Lower lobe of right lung (tissue), 2 donors: Measurements from ENCODE around the gene FAM237A. TPM values are rescaled to one million over a fixed set of nuclear protein-coding genes. Genes with fewer than 3 reads are reported as not detected.

Experiments used
- ATAC-seq, 2 donors: fragments of 200-7000 bp; cut with Tn5 transposase; one replicate each; pipeline ENCODE4 v1.9.1; 2020 to 2022; ENCODE audit warnings: mild to moderate bottlenecking in 2 of 2, moderate library complexity in 2 of 2
- DNase-seq: peaks from one replicate; pipeline ENCODE4 v3.0.0-alpha.2; 2020
- H3K27ac ChIP-seq: fragments of 200-600 bp; one replicate; pipeline ENCODE4 v1.8.0; 2022
- H3K27me3 ChIP-seq: fragments of 200-600 bp; one replicate; pipeline ENCODE4 v1.8.0; 2022; ENCODE audit warnings: low read depth
- H3K36me3 ChIP-seq: fragments of 200-600 bp; one replicate; pipeline ENCODE4 v1.8.0; 2022; ENCODE audit warnings: mild to moderate bottlenecking
- H3K4me1 ChIP-seq: fragments of 200-600 bp; one replicate; pipeline ENCODE4 v1.8.0; 2022
- H3K4me3 ChIP-seq: fragments of 200-600 bp; one replicate; pipeline ENCODE4 v1.8.0; 2022; ENCODE audit warnings: mild to moderate bottlenecking
- H3K9me3 ChIP-seq: fragments of 200-600 bp; one replicate; pipeline ENCODE4 v1.8.0; 2022
- intact Hi-C: fragments of 100-400 bp; cut with DNase I; formaldehyde crosslinking; loops from one replicate; pipeline ENCODE4 v1.11.0; 2022
- total RNA-seq: library from RNA; stranded (reverse); fragmentation: NEBNext Ultra II Directional; extraction: Animal tissue kit (Norgen Biotek cat#: 25700); gene quantifications from one replicate; pipeline ENCODE4 v1.2.1, GENCODE V29; 2021
- TF ChIP-seq, protein P1 (sequence below): fragments of 200-600 bp; IDR thresholded peaks from one replicate; pipeline ENCODE4 v1.8.0; 2022; ENCODE audit warnings: antibody characterized with exemption, mild to moderate bottlenecking
- donor health status: DM: no; HTN: yes; CAD: no; lungs with severe emphysema.

Gene FAM237A
- total RNA-seq, 1 donor from 2014 or later, result not detected

DNA sequence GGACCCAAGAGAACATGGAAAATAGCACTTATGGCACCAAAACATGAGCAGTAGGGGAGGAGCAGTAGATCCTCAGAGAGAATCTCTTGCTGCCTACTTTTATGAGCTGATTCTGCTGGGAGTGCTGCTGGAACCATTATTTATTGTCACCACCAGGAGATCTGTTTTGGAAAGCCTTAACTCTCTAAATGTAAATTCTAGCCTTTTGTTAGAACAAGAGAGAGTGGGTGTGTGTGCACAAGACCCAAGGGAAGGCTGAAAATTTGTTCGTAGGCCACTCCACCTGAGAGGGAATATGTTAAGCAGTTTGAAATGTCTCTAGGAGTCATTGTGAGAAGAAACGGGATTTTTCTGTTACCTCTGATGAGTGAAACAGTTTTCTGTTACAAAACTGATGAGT is 16.2 kb upstream of the FAM237A start:
- Histone ChIP-seq H3K9me3 (no peaks in the 10 kb centered on the region), H3K27ac (no peak overlapping the region), H3K4me3 (no peak overlapping the region), H3K36me3 (no peaks in the 10 kb centered on the region), H3K4me1 (no peaks in the 10 kb centered on the region), H3K27me3 (no peaks in the 10 kb centered on the region)
- ATAC-seq (no peak), DNase-seq (no peak)
- TF ChIP-seq, protein P1, sequence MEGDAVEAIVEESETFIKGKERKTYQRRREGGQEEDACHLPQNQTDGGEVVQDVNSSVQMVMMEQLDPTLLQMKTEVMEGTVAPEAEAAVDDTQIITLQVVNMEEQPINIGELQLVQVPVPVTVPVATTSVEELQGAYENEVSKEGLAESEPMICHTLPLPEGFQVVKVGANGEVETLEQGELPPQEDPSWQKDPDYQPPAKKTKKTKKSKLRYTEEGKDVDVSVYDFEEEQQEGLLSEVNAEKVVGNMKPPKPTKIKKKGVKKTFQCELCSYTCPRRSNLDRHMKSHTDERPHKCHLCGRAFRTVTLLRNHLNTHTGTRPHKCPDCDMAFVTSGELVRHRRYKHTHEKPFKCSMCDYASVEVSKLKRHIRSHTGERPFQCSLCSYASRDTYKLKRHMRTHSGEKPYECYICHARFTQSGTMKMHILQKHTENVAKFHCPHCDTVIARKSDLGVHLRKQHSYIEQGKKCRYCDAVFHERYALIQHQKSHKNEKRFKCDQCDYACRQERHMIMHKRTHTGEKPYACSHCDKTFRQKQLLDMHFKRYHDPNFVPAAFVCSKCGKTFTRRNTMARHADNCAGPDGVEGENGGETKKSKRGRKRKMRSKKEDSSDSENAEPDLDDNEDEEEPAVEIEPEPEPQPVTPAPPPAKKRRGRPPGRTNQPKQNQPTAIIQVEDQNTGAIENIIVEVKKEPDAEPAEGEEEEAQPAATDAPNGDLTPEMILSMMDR, result no peak
- intact Hi-C loops, result no loop called here

DNA sequence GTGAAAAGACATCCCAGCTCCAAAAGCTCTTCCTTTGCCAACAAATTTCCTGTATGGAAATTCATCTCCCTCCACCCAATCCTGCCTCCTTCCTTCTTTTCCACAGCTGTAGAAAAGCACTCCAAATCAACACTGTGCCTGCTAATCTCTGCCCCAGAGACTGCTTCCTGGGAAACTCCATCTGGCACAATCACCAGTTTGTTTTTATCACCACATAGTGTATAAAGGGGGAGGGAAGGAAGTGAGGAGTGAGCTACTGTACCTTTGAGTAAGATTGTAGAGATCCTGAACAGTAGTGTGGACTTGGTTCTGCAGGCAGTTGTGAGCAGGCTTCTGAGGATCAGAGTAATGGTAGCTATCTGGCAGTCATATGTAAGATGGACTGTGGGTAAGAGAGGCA is 14.7 kb upstream of the FAM237A start:
- Histone ChIP-seq H3K9me3 (no peaks in the 10 kb centered on the region), H3K36me3 (no peaks in the 10 kb centered on the region), H3K4me1 (no peaks in the 10 kb centered on the region), H3K4me3 (no peak overlapping the region), H3K27me3 (no peaks in the 10 kb centered on the region), H3K27ac (no peak overlapping the region)
- TF ChIP-seq, protein P1, result no peak
- no peak for ATAC-seq
- no peak for DNase-seq
- intact Hi-C loops, result no loop called here

DNA sequence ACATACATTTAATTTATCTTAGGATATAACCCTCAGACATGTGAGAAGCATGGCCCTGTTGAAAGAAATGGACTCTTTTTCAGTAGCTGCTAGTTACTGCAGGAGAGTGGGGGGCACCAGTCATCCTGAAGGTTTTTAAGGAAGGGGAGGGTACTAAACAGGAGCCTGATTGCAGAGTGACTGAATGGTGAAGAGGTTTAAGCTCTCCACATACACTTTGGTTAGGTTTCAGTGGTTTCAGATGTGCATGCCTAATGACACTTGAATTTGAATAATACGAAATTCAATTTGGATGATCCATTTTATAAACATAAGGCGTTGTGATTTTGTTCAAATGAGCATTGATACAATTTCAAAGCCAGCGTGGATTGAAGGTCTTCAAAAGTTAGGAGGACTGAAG is 10.9 kb upstream of the FAM237A start:
- no peak overlapping the region for H3K27ac ChIP-seq
- ATAC-seq (no peak), DNase-seq (no peak)
- H3K36me3 ChIP-seq, result no peaks in the 10 kb centered on the region
- no peaks in the 10 kb centered on the region for H3K4me1 ChIP-seq
- intact Hi-C loops, result no loop called here
- no peaks in the 10 kb centered on the region for H3K9me3 ChIP-seq
- no peaks in the 10 kb centered on the region for H3K27me3 ChIP-seq
- H3K4me3 ChIP-seq, result no peak overlapping the region
- TF ChIP-seq, protein P1, result no peak

DNA sequence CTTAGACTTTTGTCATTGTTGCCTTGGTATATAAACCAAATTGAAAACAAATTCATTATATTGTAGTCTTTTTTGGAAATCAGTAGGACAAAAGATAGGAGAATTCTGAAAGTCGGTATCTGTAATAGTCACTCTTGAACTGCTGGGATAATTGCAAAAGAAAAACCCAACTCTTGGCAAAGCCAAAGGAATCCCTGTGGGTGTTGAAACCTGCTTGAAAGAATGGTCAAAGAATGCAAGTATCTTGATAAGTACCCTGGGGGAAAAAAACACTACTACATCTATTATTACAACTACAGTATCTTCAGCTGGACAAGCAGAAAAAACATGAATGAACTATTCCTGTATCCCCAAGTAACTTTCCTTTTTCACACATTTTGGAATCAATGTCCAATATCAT is 7.3 kb upstream of the FAM237A start:
- H3K27me3 ChIP-seq, result peaks cover 6% of the 10 kb centered on the region
- no peaks in the 10 kb centered on the region for H3K4me1 ChIP-seq
- TF ChIP-seq, protein P1, result no peak

DNA sequence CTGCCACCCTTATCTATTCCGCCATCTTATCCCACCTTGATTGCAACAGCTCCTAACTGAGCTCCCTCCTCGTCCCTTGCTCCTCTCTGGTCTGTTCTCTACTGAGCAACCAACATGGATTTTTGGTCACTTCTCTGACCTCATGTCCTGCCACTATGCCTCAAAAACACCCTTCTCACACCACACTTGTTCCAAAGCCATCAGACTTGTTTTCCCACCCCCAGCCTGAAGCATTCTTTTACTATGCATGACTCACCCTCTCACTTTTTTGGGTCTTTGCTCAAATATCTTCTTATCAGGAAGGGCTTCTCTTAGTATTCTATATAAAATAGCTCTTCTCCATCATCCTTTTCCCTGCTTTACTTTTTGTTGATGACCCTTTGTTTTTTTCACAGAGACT is 2.7 kb upstream of the FAM237A start:
- Histone ChIP-seq H3K27ac (no peak overlapping the region), H3K27me3 (peaks cover 35% of the 10 kb centered on the region), H3K9me3 (no peaks in the 10 kb centered on the region), H3K4me3 (no peak overlapping the region), H3K36me3 (no peaks in the 10 kb centered on the region), H3K4me1 (no peaks in the 10 kb centered on the region)
- DNase-seq, result no peak
- TF ChIP-seq, protein P1, result no peak
- no peak for ATAC-seq
- intact Hi-C loops, result no loop called here

More for the DNA sequence above, 7.3 kb upstream of the FAM237A start:
- H3K4me3 ChIP-seq, result no peak overlapping the region
- H3K36me3 ChIP-seq, result no peaks in the 10 kb centered on the region
- no peak overlapping the region for H3K27ac ChIP-seq
- intact Hi-C loops, result no loop called here
- ATAC-seq (no peak), DNase-seq (no peak)
- H3K9me3 ChIP-seq, result no peaks in the 10 kb centered on the region

DNA sequence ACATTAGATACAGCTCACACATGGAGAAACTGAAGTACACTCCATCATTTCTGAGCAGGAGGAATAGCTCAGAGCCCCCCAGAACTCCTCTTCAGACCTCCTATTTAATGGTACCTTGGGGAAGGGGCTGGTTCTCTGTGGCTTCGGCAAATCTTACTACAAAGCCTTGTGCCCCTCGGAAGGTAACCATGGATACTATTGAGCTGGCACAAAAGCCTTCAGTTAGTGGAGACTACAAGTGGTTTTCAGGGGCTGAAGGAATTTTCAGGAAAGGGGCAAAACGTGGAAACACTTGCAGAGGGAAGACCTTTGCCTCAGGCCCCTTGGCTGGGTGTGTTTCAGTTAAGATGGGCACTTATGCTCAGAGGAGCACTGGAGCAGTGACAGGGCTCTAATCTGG is 1.1 kb upstream of the FAM237A start:
- no peak for DNase-seq
- no peaks in the 10 kb centered on the region for H3K36me3 ChIP-seq
- no peak overlapping the region for H3K4me3 ChIP-seq
- no peaks in the 10 kb centered on the region for H3K9me3 ChIP-seq
- intact Hi-C loops, result no loop called here
- H3K4me1 ChIP-seq, result no peaks in the 10 kb centered on the region
- no peak overlapping the region for H3K27ac ChIP-seq
- TF ChIP-seq, protein P1, result no peak
- peaks cover 35% of the 10 kb centered on the region for H3K27me3 ChIP-seq
- no peak for ATAC-seq
